GM18858 (cell line): ENCODE measurements around the gene SLC9B1.
"Not testable (repeated sequence)": the region's sequence is repeated elsewhere in the genome, so short reads cannot be mapped to it uniquely, and the experiment has no call there.

Experiments
- ATAC-seq: cut with Tn5 transposase; IDR thresholded peaks from one replicate; pipeline ENCODE4 v1.9.1; 2021; ENCODE audit not compliant: unreplicated experiment

Gene SLC9B1

DNA sequence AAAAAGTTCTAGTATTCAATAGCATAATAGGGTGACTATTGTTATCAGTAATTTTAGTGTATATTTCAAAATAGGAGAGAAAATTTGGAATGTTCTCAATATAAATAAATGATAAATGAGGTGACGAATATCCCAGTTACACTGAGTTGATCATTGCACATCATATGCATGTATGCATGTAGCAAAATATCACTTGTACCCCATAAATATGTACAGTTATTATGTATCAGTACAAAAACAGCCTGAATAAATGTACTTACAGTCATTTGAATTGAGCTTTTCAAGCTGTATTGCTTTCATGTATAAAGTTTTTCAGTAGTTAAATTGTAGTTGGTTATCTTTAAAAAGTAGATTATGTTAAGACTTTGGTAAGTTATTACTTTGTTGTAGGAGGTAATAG is 138.2 kb downstream of the SLC9B1 start:
- ATAC-seq = no peak

DNA sequence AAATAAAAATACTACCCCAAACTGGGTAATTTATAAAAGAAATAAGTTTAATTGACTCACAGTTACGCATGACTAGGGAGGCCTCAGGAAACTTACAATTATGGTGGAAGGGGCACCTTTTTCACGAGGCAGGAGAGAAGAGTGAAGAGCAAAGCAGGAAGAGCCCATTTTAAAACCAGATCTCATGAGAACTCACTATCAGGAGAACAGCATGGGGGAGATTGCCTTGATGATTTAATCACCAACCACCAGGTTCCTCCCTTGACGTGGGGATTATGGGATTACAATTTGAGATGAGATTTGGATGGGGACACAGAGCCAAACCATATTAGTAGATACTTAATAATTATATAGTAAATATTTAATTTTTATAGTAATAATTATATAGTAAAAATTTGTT is 140.6 kb downstream of the SLC9B1 start:
- ATAC-seq = no peak

DNA sequence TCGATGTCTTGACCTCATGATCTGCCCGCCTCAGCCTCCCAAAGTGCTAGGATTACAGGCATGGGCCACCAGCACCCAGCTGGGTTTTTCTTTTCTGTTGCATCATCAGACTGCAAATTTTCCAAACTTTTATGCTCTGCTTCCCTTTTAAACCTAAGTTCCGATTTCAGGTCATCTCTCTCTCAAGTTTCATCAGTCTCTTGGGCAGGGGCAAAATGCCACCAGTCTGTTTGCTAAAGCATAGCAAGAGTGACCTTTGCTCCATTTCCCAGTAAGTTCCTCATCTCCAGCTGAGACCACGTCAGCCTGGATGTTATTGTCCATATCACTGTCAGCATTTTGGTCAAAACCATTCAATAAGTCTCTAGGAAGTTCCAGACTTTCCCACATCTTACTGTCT is 141.2 kb downstream of the SLC9B1 start:
- not testable (repeated sequence) for ATAC-seq

DNA sequence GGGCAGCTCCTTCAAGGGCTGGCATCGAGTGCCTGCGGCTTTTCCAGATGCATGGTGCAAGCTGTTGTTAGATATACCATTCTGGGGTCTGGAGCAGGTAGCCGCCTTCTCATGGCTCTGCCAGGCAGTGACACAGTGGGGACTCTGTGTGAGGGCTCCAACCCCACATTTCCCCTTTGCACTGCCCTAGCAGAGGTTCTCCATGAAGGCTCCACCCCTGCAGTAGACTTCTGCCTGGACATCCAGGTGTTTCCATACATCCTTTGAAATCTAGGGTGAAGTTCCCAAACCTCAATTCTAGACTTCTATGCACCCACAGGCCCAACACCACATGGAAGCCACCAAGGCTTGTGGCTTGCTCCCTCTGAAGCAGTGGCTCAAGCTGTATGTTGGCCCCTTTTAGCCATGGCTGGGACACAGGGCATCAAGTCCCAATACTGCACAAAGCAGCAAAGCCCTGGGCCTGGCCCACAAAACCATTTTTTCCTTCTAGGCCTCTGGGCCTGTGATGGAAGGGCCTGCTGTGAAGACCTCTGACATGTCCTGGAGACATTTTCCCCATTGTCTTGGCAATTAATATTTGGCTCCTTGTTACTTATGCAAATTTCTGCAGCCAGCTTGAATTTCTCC is 141.9 kb downstream of the SLC9B1 start:
- ATAC-seq = not testable (repeated sequence)

- no peak for ATAC-seq
Measured at GRCh38 chr4:102871772-102872171, 147.7 kb downstream of the SLC9B1 start.

- ATAC-seq = peak; percentile 21
Measured at GRCh38 chr4:102869569-102870197, 149.8 kb downstream of the SLC9B1 start.

GRCh38 chr4:102868781-102869568 is 150.5 kb downstream of the SLC9B1 start, which contains the start of gene CISD2:
Gene CISD2 (plus strand): TSS chr4:102868992. CDS start chr4:102869085, 93 bp downstream.
- peak; percentile 77 for ATAC-seq

DNA sequence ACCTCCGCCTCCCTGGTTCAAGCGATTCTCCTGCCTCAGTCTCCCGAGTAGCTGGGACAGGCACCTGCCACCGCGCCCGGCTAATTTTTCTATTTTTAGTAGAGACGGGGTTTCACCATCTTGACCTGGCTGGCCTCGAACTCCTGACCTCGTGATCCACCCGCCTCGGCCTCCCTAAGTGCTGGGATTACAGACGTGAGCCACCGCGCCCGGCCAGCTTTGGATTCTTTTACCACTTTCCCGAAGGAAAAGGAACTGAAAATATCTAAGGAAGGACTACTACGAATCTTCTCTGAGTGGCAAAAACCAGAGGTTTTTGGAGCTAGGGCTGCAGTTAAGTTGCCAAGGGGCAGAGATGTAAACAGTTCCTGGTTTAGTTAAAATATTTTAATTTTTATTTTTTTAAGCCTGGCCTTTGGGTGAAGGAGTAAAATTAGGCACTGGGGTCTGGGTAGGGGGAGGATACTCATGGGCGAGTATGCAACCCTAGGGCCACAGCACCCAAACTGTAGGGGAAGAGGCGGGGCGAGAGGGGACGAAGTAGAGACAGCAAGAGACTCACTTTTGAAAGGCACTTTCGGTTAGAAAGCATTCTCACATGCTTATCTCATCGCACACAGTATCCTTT is 151.2 kb downstream of the SLC9B1 start:
- ATAC-seq = no peak

- no peak for ATAC-seq
Measured at GRCh38 chr4:102867278-102868152, 152.0 kb downstream of the SLC9B1 start.

DNA sequence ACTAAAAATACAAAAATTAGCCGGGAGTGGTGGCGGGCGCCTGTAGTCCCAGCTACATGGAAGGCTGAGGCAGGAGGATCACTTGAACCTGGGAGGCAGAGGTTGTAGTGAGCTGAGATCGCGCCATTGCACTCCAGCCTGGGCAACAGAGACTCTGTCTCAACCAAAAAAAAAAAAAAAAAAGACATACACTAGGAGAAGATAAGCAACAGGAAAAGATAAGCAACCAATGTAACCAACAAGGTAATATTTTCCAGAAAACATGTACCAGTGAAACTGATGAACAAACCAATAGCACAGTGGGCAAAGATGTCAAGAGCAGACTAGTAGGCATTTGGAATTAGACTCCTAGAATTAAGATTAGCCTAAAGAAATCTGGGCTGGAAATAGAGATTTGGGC is 154.2 kb downstream of the SLC9B1 start:
- not testable (repeated sequence) for ATAC-seq

- ATAC-seq = no peak
Measured at GRCh38 chr4:102862747-102863146, 156.8 kb downstream of the SLC9B1 start.

DNA sequence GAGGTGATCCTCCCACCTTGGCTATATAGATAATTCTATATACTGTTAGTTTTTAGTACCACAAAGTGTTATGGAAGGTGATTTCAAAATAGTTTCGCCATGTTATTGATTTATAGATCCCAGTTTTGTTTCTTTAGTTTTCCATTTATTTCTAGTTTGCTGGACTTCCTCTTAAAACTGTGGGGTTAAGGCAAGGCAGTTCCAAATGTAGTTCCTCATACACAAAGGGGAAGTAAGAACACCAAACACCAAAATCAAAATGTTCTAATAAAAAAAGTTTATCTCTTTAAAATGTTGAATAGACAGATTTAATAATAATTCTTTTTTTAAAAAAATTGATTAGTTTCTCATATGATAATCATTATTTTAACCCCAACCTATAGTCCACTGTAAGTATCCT is 157.5 kb downstream of the SLC9B1 start:
- no peak for ATAC-seq

DNA sequence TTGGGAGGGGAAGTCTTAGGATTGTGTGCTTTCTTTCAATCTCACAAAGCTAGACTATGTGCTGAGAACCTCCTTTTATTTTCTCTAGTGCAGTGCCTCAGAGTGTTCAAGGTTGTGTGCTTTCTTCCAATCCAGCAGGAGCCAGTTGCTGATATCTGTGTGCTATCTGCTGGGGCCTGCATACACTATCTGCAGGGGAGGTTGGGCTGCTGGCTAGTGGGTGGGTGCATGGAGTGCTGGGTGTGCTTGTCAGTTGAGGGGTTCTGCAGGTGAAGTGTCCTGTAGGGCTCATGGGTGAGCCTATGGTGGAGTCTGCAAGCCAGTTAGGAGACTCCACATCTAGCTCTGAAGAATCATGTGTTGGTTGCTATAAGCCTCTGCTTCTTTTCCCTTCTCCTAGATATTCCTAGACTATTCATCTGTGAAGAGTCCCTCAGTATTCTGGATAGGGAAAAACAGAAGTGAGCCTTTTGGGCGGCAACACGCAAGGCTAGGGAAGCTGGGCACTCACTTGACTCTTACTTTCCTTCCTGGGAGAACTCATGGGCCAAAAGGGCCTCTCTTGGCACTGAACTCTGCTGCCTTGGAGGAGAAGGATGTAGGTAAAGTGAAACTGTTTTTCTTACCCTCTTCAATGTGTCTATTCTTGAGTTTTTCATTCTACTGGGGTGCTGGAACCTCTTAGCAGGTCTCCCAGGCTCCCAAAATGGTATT is 158.7 kb downstream of the SLC9B1 start:
- no peak for ATAC-seq

GRCh38 chr4:102858828-102859464 is 160.6 kb downstream of the SLC9B1 start:
- ATAC-seq = no peak
